HG03460 (cell line): ENCODE data around the gene PHYHD1.

Source experiments
- ATAC-seq: cut with Tn5 transposase; IDR thresholded peaks from one replicate; pipeline ENCODE4 v1.9.1; 2021; ENCODE audit not compliant: unreplicated experiment

The PHYHD1 gene

GRCh38 chr9:128899566-128900322, 21.0 kb upstream of the PHYHD1 start:
- no peak for ATAC-seq

GRCh38 chr9:128901379-128901778, 19.4 kb upstream of the PHYHD1 start:
- no peak for ATAC-seq

- peak; percentile 9 for ATAC-seq
Observed at GRCh38 chr9:128901822-128902221, 19.0 kb upstream of the PHYHD1 start.

GRCh38 chr9:128902351-128903078, 18.3 kb upstream of the PHYHD1 start:
- peak; percentile 89 for ATAC-seq

GRCh38 chr9:128903079-128903461, 17.7 kb upstream of the PHYHD1 start:
- no peak for ATAC-seq

- no peak for ATAC-seq
Observed at GRCh38 chr9:128903871-128904620, 16.7 kb upstream of the PHYHD1 start.

GRCh38 chr9:128905964-128906363, 14.8 kb upstream of the PHYHD1 start:
- ATAC-seq, result no peak

GRCh38 chr9:128906741-128907140, 14.0 kb upstream of the PHYHD1 start:
- no peak for ATAC-seq

- no peak for ATAC-seq
Observed at GRCh38 chr9:128908372-128908771, 12.4 kb upstream of the PHYHD1 start.

GRCh38 chr9:128909859-128910258, 10.9 kb upstream of the PHYHD1 start:
- ATAC-seq, result no peak

GRCh38 chr9:128910906-128911305, 9.9 kb upstream of the PHYHD1 start:
- no peak for ATAC-seq

- ATAC-seq, result no peak
Observed at GRCh38 chr9:128911529-128912035, 9.2 kb upstream of the PHYHD1 start.

GRCh38 chr9:128912270-128912853, 8.4 kb upstream of the PHYHD1 start:
- ATAC-seq, result no peak

GRCh38 chr9:128913048-128913900, 7.5 kb upstream of the PHYHD1 start:
- ATAC-seq, result no peak

- no peak for ATAC-seq
Observed at GRCh38 chr9:128913995-128914772, 6.6 kb upstream of the PHYHD1 start.

GRCh38 chr9:128916204-128916603, 4.6 kb upstream of the PHYHD1 start:
- ATAC-seq, result no peak

GRCh38 chr9:128916745-128917144, 4.0 kb upstream of the PHYHD1 start:
- no peak for ATAC-seq

- ATAC-seq, result no peak
Observed at GRCh38 chr9:128917151-128917849, 3.5 kb upstream of the PHYHD1 start.

- ATAC-seq, result no peak
Observed at GRCh38 chr9:128918921-128919320, 1.9 kb upstream of the PHYHD1 start.
